CD4-positive, CD25-positive, alpha-beta regulatory T cell (primary cell): ENCODE results near the gene ESRRB. TPM values are rescaled to one million over a fixed set of nuclear protein-coding genes. Genes with fewer than 3 reads are reported as not detected.

Experiments used
- ATAC-seq, 2 donors: fragments of 150-1000 bp; cut with Tn5 transposase; one replicate each; pipeline ENCODE4 v1.10.0; 2021; ENCODE audit warnings: low read depth in 2 of 2, moderate number of reproducible peaks in 2 of 2, moderate library complexity in 1 of 2
- DNase-seq, 3 donors: peaks; one replicate each; pipeline versions ENCODE4 v3.0.0 to v3.0.0-alpha.2; 2012 to 2022; ENCODE audit warnings: mixed read lengths in 1 of 3
- H3K27ac ChIP-seq: one replicate; pipeline ENCODE4 v1.7.0; 2013; ENCODE audit warnings: mild to moderate bottlenecking, low read length; ENCODE audit not compliant: insufficient read depth, poor library complexity, severe bottlenecking
- H3K27me3 ChIP-seq: one replicate; pipeline ENCODE4 v1.7.0; 2013; ENCODE audit warnings: low read length; ENCODE audit not compliant: control insufficient read depth, insufficient read depth
- H3K36me3 ChIP-seq: one replicate; pipeline ENCODE4 v1.7.0; 2013; ENCODE audit warnings: mild to moderate bottlenecking, low read length, moderate library complexity; ENCODE audit not compliant: control insufficient read depth, insufficient read depth
- H3K4me1 ChIP-seq: 2 replicates; pipeline ENCODE4 v1.7.0; 2013; ENCODE audit warnings: mild to moderate bottlenecking, low read length; ENCODE audit not compliant: insufficient read depth, control insufficient read depth, poor library complexity, severe bottlenecking
- H3K4me3 ChIP-seq: one replicate; pipeline ENCODE4 v1.7.0; 2013; ENCODE audit warnings: low read depth, mild to moderate bottlenecking, low read length, moderate library complexity
- H3K9me3 ChIP-seq, 2 experiments: 1 replicate in 1 of 2; 2 replicates in 1 of 2; pipeline ENCODE4 v1.7.0; 2013; ENCODE audit warnings: low read length in 2 of 2, mild to moderate bottlenecking in 1 of 2, moderate library complexity in 1 of 2; ENCODE audit not compliant: control insufficient read depth in 2 of 2
- H3K27ac Mint-ChIP-seq, 3 donors: one replicate each; pipeline ENCODE4 v1.8.0; 2020 to 2022; ENCODE audit warnings: mild to moderate bottlenecking in 3 of 3, mixed read lengths in 3 of 3, moderate library complexity in 2 of 3
- H3K27me3 Mint-ChIP-seq: one replicate; pipeline ENCODE4 v1.8.0; 2022; ENCODE audit warnings: mild to moderate bottlenecking, mixed read lengths
- H3K36me3 Mint-ChIP-seq: one replicate; pipeline ENCODE4 v1.8.0; 2020; ENCODE audit warnings: mixed read lengths
- H3K4me1 Mint-ChIP-seq, 4 donors: one replicate each; pipeline ENCODE4 v1.8.0; 2020 to 2022; ENCODE audit warnings: mixed read lengths in 4 of 4, mild to moderate bottlenecking in 1 of 4
- H3K4me3 Mint-ChIP-seq, 4 donors: one replicate each; pipeline ENCODE4 v1.8.0; 2020 to 2022; ENCODE audit warnings: mild to moderate bottlenecking in 4 of 4, mixed read lengths in 4 of 4, moderate library complexity in 3 of 4
- H3K9me3 Mint-ChIP-seq, 7 donors: one replicate each; pipeline ENCODE4 v1.8.0; 2020 to 2022; ENCODE audit warnings: mixed read lengths in 7 of 7, mild to moderate bottlenecking in 3 of 7, moderate library complexity in 2 of 7
- polyA plus RNA-seq, 4 donors: library from polyadenylated mRNA; unstranded; fragments of 300-500 nt; fragmentation: Illumina TruSeq; gene quantifications; one replicate each; pipeline ENCODE4 v1.2.3, GENCODE V29; 2021
- total RNA-seq: library from RNA; stranded (reverse); gene quantifications from one replicate; pipeline ENCODE4 v1.2.3, GENCODE V29; 2022

ESRRB gene
- total RNA-seq (not detected), polyA plus RNA-seq (not detected)

DNA sequence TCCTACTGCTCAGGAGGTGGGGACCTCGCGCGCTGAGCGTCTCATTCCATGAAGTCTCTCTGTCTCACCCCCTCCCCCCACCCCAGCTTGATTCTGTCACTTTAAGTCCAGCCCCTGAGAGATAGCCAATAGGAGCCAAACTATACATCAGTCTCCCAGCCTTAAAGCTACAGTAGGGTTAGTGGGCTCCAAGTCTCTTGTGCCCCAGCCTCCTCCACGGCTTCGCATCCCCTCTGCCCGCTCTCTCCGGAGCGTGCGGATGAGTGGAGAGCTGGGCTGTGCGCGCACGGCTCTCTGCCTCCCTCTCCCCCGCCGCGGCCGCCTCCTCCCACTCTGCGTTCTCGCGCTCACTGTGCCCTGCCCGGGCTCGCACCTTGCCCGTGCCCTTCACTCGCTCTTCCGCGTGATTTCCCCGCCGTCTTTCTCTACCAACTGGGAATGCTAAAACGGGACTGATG lies at the start of gene ESRRB:
ESRRB (plus strand) TSS at position 191 of the 458 bp plus-strand sequence; CDS start at position 456, 265 bp downstream.
- peaks cover 0 to 3% (median 0%) of the 10 kb centered on the region in 4 donors for H3K4me1 Mint-ChIP-seq

GRCh38 chr14:76326918-76327689 lies 48.8 kb upstream of the ESRRB start:
- no peak for ATAC-seq
- Histone ChIP-seq H3K27me3 (peaks cover 14% of the 10 kb centered on the region), H3K9me3 (no peaks in the 10 kb centered on the region), H3K4me3 (no peak overlapping the region), H3K4me1 (no peaks in the 10 kb centered on the region), H3K36me3 (no peaks in the 10 kb centered on the region), H3K27ac (no peak overlapping the region)
- Mint-ChIP-seq H3K9me3 (peaks cover 0 to 3% (median 0%) of the 10 kb centered on the region in 7 donors), H3K36me3 (no peaks in the 10 kb centered on the region), H3K27me3 (peaks cover 46% of the 10 kb centered on the region), H3K4me3 (no peak overlapping the region), H3K4me1 (no peaks in the 10 kb centered on the region), H3K27ac (no peak overlapping the region)
- no peak for DNase-seq

More for the DNA sequence above, at the start of gene ESRRB:
- H3K27ac Mint-ChIP-seq = no peak within 1 kb of the TSS
- DNase-seq (no peak), ATAC-seq (no peak)
- H3K4me1 ChIP-seq = no peaks in the 10 kb centered on the region
- no peak within 1 kb of the TSS for H3K4me3 Mint-ChIP-seq
- peaks cover 17% of the 10 kb centered on the region for H3K27me3 ChIP-seq
- no peaks in the 10 kb centered on the region for H3K36me3 Mint-ChIP-seq
- no peaks in the 10 kb centered on the region for H3K36me3 ChIP-seq
- H3K27me3 Mint-ChIP-seq = peaks cover 76% of the 10 kb centered on the region
- peaks cover 0 to 3% (median 0%) of the 10 kb centered on the region in 7 donors for H3K9me3 Mint-ChIP-seq
- H3K27ac ChIP-seq = no peak within 1 kb of the TSS
- no peaks in the 10 kb centered on the region for H3K9me3 ChIP-seq
- H3K4me3 ChIP-seq = no peak within 1 kb of the TSS

DNA sequence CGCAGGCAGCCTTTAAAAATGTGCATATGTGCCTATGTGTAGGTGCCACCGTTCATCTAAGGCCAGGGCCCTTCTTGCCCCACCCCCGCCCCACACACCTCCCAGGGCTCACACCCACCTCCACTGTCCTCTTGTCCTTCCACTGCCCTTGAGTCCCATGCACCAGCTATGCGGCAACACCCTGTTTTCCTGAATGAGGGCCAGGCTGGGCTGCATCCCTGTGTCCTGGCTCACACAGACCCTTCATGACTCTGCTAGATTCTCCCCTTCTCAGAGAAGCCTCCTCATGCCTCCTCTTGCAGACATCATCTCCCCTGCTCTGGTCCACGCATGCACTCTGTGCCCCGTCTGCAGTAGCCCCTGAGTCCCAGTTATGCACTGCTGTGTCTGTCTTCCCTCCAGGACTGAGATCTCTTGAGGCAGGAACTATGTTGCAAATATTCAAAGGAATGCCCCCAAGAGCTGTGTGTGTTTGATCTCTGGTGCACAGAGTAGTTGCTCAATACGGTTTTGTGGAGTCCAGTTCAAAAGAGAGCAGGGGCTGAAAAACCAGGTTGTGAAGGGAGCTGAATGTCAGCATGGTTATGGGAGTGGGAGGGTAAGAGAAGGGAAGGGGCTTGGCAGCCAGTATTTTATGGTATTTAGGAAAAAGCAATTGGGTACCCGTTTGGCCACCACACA lies 47.3 kb upstream of the ESRRB start:
- Mint-ChIP-seq H3K27me3 (peaks cover 39% of the 10 kb centered on the region), H3K27ac (no peak overlapping the region), H3K36me3 (no peaks in the 10 kb centered on the region), H3K4me3 (peak overlapping the region in 1 of 4 donors; percentile 35), H3K4me1 (no peaks in the 10 kb centered on the region), H3K9me3 (no peaks in the 10 kb centered on the region)
- H3K4me3 ChIP-seq = no peak overlapping the region
- no peaks in the 10 kb centered on the region for H3K9me3 ChIP-seq
- no peaks in the 10 kb centered on the region for H3K36me3 ChIP-seq
- DNase-seq (no peak), ATAC-seq (no peak)
- H3K27ac ChIP-seq = no peak overlapping the region
- H3K27me3 ChIP-seq = peaks cover 13% of the 10 kb centered on the region
- no peaks in the 10 kb centered on the region for H3K4me1 ChIP-seq

DNA sequence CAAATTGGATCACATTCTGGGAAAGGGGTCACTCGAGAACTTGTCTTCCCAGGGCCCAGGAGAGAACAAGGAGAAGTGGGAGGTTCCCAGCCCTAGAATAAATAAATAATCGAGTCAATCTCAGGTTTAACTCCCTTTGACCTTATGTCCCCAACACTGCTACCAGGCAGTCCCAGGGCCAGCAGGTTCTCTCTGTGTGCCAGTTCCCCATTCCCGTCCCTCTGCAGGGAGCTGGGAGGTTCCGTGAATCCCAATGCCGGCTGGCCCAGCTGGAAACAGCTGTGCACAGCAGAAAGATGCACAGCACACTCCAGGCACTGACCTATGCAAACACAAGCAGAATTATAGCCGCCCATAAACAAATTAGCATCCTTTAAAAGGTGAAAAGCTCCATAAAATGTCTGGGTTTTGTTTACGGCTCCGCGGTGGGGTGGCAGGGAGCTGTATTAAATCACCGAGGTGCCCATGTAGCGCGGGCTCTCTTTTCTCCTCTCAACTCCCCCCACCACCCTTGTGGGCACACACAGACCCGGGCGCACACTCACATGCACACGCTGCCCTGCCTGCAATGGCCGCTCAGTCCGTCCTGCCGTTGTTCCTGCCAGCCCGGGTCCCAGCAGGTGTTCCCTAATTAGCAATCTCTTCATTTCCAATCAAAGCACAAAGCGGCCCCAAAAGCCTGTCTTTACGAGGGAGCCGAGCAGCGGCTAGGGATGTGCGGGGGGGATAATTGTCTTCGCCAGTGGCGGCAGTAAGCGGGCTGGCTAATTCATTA lies 46.6 kb upstream of the ESRRB start:
- H3K36me3 ChIP-seq = no peaks in the 10 kb centered on the region
- H3K4me1 ChIP-seq = no peaks in the 10 kb centered on the region
- H3K27ac Mint-ChIP-seq = no peak overlapping the region
- H3K36me3 Mint-ChIP-seq = no peaks in the 10 kb centered on the region
- peak overlapping the region in 1 of 4 donors; percentile 35 for H3K4me3 Mint-ChIP-seq
- peaks cover 39% of the 10 kb centered on the region for H3K27me3 Mint-ChIP-seq
- no peak for ATAC-seq
- H3K27ac ChIP-seq = no peak overlapping the region
- DNase-seq = no peak
- no peaks in the 10 kb centered on the region for H3K4me1 Mint-ChIP-seq
- H3K27me3 ChIP-seq = peaks cover 13% of the 10 kb centered on the region
- no peaks in the 10 kb centered on the region for H3K9me3 Mint-ChIP-seq
- no peaks in the 10 kb centered on the region for H3K9me3 ChIP-seq
- no peak overlapping the region for H3K4me3 ChIP-seq

DNA sequence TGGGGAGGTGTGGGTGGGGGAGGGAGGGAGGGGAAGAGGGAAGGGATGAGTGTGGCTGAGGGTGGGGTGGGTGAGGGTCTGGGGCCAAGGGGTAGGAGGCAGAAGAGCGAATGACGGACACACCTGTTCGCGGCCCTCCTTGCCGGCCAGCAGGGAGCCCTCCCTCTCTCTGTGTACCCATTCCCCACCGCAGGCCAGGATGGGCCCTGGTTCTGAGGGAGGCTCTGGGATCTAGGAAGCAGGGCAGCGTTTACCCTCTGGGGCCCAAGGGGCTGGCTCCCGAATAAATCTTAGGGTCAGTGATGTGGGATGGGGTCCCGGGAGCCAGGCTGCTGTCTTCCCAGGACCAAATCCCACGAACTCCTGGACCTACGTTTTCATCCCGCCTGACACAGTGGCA lies 46.0 kb upstream of the ESRRB start:
- no peak overlapping the region for H3K4me3 ChIP-seq
- H3K36me3 ChIP-seq = no peaks in the 10 kb centered on the region
- Mint-ChIP-seq H3K4me3 (no peak overlapping the region), H3K27me3 (peaks cover 39% of the 10 kb centered on the region), H3K27ac (no peak overlapping the region), H3K9me3 (no peaks in the 10 kb centered on the region), H3K4me1 (no peaks in the 10 kb centered on the region), H3K36me3 (no peaks in the 10 kb centered on the region)
- H3K27ac ChIP-seq = no peak overlapping the region
- no peak for ATAC-seq
- no peaks in the 10 kb centered on the region for H3K9me3 ChIP-seq
- DNase-seq = no peak
- peaks cover 13% of the 10 kb centered on the region for H3K27me3 ChIP-seq
- H3K4me1 ChIP-seq = no peaks in the 10 kb centered on the region

GRCh38 chr14:76330411-76331327 lies 45.3 kb upstream of the ESRRB start:
- Mint-ChIP-seq H3K36me3 (no peaks in the 10 kb centered on the region), H3K27ac (no peak overlapping the region), H3K4me1 (no peaks in the 10 kb centered on the region), H3K4me3 (no peak overlapping the region), H3K27me3 (peaks cover 43% of the 10 kb centered on the region), H3K9me3 (peaks cover 0 to 2% (median 0%) of the 10 kb centered on the region in 7 donors)
- DNase-seq = no peak
- Histone ChIP-seq H3K27me3 (peaks cover 13% of the 10 kb centered on the region), H3K4me3 (no peak overlapping the region), H3K9me3 (no peaks in the 10 kb centered on the region), H3K27ac (no peak overlapping the region), H3K4me1 (no peaks in the 10 kb centered on the region), H3K36me3 (no peaks in the 10 kb centered on the region)
- ATAC-seq = no peak
